ENCODE data around the gene ACAN. TPM values are rescaled to one million over a fixed set of nuclear protein-coding genes. Genes with fewer than 3 reads are reported as not detected.

Gene ACAN
- total and polyA plus RNA-seq, 10 of the 15 experiments (the other 5 are each of a cell fraction or from before 2014, with no cell fraction given): not detected

DNA sequence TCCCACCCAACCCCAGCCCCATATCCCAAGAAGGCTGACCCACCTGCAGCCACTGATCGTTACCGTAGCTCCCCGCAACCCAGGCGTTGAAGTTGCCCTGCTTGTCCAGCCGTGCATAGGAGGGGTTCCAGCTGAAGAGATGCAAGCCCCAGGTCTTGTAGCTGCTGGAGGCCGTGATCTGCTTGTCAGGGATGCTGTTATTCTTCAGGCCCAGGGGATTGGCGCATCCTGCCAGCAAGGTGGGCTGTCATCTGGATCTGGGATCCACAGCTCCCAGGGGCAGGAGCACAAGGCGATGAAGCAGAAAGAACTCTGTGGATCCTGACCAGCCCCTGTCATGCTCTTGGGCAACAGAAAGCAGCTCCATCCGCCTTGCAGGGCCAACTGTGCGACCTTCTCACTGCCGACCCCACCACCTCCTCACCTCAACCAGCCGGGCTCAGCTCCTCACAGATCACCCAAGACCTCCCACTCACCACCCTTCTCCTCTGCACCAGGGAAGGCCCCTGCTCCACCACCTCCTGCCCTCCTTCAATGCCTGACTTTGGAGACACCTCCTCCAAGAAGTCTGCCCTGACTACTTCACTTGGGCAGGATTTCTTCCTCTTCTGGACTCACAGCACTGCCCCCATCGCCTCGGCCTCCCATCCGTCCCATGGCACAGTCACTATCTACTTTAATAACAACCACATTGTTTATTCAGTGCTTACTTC lies 98.4 kb downstream of the ACAN start:
- WGBS (ENCODE audit: insufficient coverage, insufficient replicate concordance, low lambda C conversion rate, missing lambda C conversion rate): 34% methylated on average over 15 of the region's 15 CpGs
- ChIA-PET CTCF (interaction anchor here (1.1 to 5.5 kb wide), 3 partner anchors 11 to 270 kb away, joined by 4 to 116 read pairs (median 5); partner anchors contain the start of gene MFGE8), RAD21 (ENCODE audit: unreplicated experiment) (no interaction called here), SMC1A (ENCODE audit: uncharacterized antibody, unreplicated experiment) (interaction anchor here (0.9 kb wide), 1 partner anchor 13 kb away, joined by 3 read pairs; no protein-coding TSS in a partner anchor), POLR2A (no interaction called here)
- no peak overlapping the region for H3K4me3 ChIP-seq
- H3K9ac ChIP-seq (ENCODE audit: control insufficient read depth, insufficient read depth, low read length): no peak overlapping the region
- H3K27me3 ChIP-seq (replicated peaks in 1 of 2; ENCODE audit: control insufficient read depth in 2 of 2, insufficient read depth in 2 of 2, low read length in 1 of 2): no peaks in the 10 kb centered on the region; a peak in 1 of 4 replicates
- no peaks in the 10 kb centered on the region for H3K79me2 ChIP-seq (ENCODE audit: control insufficient read depth, insufficient read depth, low read length)
- FAIRE-seq (no peak), DNase-seq (ENCODE audit: low read depth, low spot score) (no peak), ATAC-seq (no peak)
- intact Hi-C loops (cut with micrococcal nuclease; ENCODE audit: unreplicated experiment): no loop called here
- in situ Hi-C loops (cut with MboI): loop anchor here (5.0 kb wide), 1 partner anchor 276 kb away; no protein-coding TSS in a partner anchor
- no peak overlapping the region for H2AFZ ChIP-seq (ENCODE audit: control insufficient read depth, low read depth, low read length)
- H3K4me1 ChIP-seq (ENCODE audit: control insufficient read depth, insufficient read depth, low read length): no peaks in the 10 kb centered on the region
- BruUV-seq (replicated peaks): no TSS peak
- no peak overlapping the region for H3K4me2 ChIP-seq (ENCODE audit: control insufficient read depth, insufficient read depth)
- H3K36me3 ChIP-seq (ENCODE audit: control insufficient read depth in 2 of 2, insufficient read depth in 2 of 2, low read length in 1 of 2): no peaks in the 10 kb centered on the region
- H4K20me1 ChIP-seq (ENCODE audit: control insufficient read depth, insufficient read depth): 0 out of 2 replicates have a peak, but pooled peaks cover 5% of the 10 kb centered on the region
- H3K27ac ChIP-seq (ENCODE audit: control insufficient read depth, insufficient read depth): no peak overlapping the region
- H3K9me3 ChIP-seq (replicated peaks; ENCODE audit: control insufficient read depth, insufficient read depth, low read length): no peaks in the 10 kb centered on the region
- TF ChIP-seq ZNF274 (IDR thresholded peaks at IDR 0.05; ENCODE audit: insufficient read depth, insufficient read length): no peak
- no peak for TF ChIP-seq SIN3A (IDR thresholded peaks at IDR 0.05; ENCODE audit: low read depth, low read length)
- TF ChIP-seq, protein P1, sequence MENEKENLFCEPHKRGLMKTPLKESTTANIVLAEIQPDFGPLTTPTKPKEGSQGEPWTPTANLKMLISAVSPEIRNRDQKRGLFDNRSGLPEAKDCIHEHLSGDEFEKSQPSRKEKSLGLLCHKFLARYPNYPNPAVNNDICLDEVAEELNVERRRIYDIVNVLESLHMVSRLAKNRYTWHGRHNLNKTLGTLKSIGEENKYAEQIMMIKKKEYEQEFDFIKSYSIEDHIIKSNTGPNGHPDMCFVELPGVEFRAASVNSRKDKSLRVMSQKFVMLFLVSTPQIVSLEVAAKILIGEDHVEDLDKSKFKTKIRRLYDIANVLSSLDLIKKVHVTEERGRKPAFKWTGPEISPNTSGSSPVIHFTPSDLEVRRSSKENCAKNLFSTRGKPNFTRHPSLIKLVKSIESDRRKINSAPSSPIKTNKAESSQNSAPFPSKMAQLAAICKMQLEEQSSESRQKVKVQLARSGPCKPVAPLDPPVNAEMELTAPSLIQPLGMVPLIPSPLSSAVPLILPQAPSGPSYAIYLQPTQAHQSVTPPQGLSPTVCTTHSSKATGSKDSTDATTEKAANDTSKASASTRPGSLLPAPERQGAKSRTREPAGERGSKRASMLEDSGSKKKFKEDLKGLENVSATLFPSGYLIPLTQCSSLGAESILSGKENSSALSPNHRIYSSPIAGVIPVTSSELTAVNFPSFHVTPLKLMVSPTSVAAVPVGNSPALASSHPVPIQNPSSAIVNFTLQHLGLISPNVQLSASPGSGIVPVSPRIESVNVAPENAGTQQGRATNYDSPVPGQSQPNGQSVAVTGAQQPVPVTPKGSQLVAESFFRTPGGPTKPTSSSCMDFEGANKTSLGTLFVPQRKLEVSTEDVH (IDR thresholded peaks at IDR 0.05; ENCODE audit: low read depth, partially characterized antibody): no peak
- TF ChIP-seq RCOR1 (conservative IDR thresholded peaks at IDR 0.05; ENCODE audit: low read depth, low read length): no peak
- no peak for TF ChIP-seq GABPA (IDR thresholded peaks at IDR 0.05; ENCODE audit: low read depth)
- no peak for TF ChIP-seq YY1 (IDR thresholded peaks at IDR 0.05; ENCODE audit: low read depth, low read length)
- TF ChIP-seq, protein P2, sequence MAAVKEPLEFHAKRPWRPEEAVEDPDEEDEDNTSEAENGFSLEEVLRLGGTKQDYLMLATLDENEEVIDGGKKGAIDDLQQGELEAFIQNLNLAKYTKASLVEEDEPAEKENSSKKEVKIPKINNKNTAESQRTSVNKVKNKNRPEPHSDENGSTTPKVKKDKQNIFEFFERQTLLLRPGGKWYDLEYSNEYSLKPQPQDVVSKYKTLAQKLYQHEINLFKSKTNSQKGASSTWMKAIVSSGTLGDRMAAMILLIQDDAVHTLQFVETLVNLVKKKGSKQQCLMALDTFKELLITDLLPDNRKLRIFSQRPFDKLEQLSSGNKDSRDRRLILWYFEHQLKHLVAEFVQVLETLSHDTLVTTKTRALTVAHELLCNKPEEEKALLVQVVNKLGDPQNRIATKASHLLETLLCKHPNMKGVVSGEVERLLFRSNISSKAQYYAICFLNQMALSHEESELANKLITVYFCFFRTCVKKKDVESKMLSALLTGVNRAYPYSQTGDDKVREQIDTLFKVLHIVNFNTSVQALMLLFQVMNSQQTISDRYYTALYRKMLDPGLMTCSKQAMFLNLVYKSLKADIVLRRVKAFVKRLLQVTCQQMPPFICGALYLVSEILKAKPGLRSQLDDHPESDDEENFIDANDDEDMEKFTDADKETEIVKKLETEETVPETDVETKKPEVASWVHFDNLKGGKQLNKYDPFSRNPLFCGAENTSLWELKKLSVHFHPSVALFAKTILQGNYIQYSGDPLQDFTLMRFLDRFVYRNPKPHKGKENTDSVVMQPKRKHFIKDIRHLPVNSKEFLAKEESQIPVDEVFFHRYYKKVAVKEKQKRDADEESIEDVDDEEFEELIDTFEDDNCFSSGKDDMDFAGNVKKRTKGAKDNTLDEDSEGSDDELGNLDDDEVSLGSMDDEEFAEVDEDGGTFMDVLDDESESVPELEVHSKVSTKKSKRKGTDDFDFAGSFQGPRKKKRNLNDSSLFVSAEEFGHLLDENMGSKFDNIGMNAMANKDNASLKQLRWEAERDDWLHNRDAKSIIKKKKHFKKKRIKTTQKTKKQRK (IDR thresholded peaks at IDR 0.05; ENCODE audit: low read depth, low read length): no peak
- TF ChIP-seq, protein P3, sequence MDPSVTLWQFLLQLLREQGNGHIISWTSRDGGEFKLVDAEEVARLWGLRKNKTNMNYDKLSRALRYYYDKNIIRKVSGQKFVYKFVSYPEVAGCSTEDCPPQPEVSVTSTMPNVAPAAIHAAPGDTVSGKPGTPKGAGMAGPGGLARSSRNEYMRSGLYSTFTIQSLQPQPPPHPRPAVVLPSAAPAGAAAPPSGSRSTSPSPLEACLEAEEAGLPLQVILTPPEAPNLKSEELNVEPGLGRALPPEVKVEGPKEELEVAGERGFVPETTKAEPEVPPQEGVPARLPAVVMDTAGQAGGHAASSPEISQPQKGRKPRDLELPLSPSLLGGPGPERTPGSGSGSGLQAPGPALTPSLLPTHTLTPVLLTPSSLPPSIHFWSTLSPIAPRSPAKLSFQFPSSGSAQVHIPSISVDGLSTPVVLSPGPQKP (IDR thresholded peaks at IDR 0.05; ENCODE audit: low read depth, low read length): no peak
- no peak for TF ChIP-seq ZNF24 (IDR thresholded peaks at IDR 0.05)
- no peak for TF ChIP-seq NFYB (IDR thresholded peaks at IDR 0.05; ENCODE audit: insufficient read depth, low read depth, low read length)
- no peak for TF ChIP-seq NR2C1 (IDR thresholded peaks at IDR 0.05)
- TF ChIP-seq, protein P4, sequence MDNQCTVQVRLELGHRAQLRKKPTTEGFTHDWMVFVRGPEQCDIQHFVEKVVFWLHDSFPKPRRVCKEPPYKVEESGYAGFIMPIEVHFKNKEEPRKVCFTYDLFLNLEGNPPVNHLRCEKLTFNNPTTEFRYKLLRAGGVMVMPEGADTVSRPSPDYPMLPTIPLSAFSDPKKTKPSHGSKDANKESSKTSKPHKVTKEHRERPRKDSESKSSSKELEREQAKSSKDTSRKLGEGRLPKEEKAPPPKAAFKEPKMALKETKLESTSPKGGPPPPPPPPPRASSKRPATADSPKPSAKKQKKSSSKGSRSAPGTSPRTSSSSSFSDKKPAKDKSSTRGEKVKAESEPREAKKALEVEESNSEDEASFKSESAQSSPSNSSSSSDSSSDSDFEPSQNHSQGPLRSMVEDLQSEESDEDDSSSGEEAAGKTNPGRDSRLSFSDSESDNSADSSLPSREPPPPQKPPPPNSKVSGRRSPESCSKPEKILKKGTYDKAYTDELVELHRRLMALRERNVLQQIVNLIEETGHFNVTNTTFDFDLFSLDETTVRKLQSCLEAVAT (IDR thresholded peaks at IDR 0.05): no peak
- TF ChIP-seq, protein P5, sequence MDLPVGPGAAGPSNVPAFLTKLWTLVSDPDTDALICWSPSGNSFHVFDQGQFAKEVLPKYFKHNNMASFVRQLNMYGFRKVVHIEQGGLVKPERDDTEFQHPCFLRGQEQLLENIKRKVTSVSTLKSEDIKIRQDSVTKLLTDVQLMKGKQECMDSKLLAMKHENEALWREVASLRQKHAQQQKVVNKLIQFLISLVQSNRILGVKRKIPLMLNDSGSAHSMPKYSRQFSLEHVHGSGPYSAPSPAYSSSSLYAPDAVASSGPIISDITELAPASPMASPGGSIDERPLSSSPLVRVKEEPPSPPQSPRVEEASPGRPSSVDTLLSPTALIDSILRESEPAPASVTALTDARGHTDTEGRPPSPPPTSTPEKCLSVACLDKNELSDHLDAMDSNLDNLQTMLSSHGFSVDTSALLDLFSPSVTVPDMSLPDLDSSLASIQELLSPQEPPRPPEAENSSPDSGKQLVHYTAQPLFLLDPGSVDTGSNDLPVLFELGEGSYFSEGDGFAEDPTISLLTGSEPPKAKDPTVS (IDR thresholded peaks at IDR 0.05; ENCODE audit: low read depth, low read length): no peak

Data from GM12878 (cell line).